ENCODE results near the gene TSPAN5.
A peak's percentile ranks its signal among the peaks of the same experiment; 100 is the strongest.
"Not testable (repeated sequence)": the region's sequence is repeated elsewhere in the genome, so short reads cannot be mapped to it uniquely, and the experiment has no call there.

TSPAN5 gene

DNA sequence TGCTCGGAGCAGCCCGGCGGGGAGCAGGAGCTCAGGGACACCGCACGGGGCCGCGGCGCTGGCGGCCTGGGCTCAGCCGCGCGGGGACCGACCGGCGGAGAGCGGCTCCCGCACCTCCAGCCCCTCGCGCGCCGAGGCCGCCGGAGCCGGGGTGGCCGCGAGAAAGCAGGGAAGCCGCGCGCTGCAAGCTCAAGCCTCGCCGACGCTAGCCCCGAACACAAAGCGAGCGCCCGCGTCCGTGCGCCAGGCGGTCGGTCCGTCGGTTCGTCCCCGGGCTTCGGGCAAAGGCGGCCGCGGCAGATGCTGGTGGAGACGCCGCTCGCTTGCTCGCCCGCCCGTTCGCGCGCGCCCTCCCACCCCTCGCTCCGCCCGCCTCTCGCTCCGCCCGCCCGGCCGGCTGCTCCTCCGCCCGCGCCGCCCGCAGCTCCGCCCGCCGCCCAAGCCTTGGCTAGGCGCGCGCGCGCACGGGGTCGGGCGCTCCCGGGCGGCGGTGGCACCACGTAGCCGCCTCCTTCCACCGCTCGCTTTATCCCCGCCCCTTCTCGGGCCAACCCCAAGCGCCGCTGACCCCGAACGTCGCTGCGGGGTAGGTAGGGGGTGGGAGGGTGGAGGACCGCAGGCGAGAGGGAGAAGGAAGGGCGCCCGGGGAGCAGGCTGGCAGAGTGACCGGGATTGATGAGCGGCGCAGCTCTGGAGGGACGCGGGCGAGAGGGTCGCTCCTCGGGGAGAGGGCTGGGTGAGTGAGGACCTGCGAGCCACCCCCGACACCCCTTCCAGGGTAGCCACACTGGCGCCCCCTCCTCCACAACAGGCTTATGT lies at the start of gene TSPAN5:
Gene TSPAN5 (minus strand): TSS at position 325 of the 819 bp plus-strand sequence.
- DNase-seq (ENCODE audit: low read depth in 4 of 4, low spot score in 1 of 4) = peak; percentile 60 to 79 (median 76)

DNA sequence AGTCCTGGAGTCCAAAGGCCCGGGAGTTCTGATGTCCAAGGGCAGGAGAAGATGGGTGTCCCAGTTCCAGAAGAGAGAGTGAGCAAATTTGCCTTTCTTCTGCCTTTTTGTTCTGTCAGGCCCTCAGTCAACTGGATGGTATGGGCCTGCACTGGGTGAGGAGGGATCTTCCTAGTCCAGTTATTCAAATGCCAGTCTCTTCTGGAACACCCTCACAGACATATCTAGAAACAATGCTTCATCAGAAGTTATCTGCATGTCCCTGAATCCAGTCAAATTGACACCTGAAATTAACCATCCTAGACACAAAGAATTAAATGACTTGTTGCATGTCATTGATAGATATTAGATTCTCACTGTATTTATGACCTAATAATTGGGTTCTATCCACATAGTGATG lies 48.5 kb upstream of the TSPAN5 start:
- no peak for DNase-seq (ENCODE audit: low read depth in 4 of 4, low spot score in 1 of 4)

DNA sequence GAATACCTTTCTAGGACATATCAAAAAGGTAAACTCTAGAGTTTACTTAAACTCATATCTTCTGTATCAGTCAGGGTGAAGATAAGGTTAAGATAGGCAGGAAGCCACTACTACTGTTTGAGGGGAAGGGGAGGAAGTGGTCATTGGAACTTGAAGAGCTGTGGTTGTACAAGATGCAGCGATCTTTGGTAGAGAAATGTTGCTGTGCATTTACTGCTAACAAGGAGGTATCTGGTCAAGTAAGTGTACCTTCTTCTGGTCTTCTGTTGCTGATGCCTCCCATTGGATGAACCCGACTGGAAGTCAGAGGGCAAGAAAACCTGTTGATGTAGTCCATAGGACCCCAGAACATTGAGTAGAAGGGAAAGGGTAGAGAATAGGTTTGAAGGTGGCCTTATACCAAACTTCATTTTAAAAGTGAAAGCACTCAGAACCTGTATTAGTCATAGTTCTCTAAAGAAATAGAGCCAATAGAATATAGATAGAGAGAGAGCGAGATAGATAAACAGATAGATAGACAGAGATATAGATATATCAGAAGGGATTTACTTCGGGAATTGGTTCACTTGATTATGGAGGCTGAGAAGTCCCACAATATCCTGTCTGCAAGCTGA lies 47.9 kb upstream of the TSPAN5 start:
- no peak for DNase-seq (ENCODE audit: low read depth in 4 of 4, low spot score in 1 of 4)

DNA sequence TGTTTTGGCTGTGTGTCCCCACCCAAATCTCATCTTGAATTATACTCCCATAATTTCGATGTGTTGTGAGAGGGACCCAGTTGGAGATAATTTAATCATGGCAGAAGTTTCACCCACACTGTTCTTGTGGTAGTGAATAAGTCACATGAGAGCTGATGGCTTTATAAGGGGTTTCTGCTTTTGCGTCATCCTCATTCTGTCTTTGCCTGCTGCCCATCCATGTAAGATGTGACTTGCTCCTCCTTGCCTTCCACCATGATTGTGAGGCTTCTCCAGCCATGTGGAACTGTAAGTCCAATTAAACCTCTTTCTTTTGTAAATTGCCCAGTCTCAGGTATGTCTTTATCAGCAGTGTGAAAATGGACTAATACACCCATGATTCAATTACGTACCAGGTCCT lies 47.2 kb upstream of the TSPAN5 start:
- DNase-seq (ENCODE audit: low read depth in 4 of 4, low spot score in 1 of 4) = not testable (repeated sequence)

DNA sequence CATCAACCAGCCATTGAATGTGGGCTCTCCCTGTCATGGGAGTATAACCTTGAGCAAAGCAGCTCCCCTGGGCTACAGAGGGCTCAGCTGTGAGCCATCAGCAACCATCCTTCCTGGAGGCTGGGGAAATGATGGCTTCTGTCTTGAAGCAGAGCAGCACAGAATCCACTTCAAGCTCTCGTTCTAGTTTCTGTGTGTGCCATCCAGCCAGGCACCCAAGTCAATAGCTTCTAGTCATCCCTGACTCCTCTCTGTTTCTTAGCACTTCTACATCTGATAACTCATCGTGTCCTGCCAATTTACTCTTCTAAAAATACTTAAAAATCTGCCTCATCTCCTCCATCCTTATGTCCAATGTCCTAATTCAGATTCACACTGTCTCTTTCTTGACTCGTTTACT lies 42.2 kb upstream of the TSPAN5 start:
- no peak for DNase-seq (ENCODE audit: low read depth in 4 of 4, low spot score in 1 of 4)

DNA sequence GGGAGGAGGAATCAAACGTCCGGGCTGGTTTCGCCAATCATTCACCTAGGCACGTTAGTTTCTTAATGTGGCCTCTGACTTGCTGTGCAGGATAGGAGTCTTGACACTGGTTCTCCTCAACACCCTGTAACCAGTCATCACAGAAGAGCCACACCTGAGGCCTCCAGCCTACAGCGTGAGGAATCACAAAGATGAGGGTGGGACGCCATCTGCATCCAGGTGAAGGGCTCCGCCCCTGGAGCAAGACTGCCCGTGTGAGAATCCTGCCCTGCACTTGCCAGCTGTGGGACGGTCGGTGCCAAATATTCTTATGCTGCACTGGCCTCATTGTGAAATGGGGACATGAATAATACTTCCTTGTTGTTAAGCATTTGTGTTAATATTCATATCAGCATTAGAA lies 35.7 kb upstream of the TSPAN5 start:
- no peak for DNase-seq (ENCODE audit: low read depth in 4 of 4, low spot score in 1 of 4)

DNA sequence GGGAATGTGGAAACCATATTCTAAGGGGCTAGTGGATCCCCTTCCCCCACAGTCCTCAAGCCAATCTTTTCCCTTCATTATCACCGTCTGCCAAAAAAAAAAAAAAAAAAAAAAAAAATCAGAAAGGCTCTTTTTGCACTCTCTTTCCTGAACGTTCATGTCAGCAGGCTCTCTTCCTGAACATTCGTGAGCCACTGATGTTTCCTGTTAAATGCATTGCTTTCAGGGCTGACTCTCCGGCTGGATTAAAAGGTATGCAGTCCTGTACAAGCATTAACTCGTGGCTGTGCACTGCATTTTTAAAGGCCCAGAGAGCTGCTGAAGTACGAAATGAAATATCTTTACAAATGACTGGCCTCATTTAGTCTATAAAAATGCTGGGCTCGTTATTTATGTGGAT lies 34.0 kb upstream of the TSPAN5 start:
- no peak for DNase-seq (ENCODE audit: low read depth in 4 of 4, low spot score in 1 of 4)

DNA sequence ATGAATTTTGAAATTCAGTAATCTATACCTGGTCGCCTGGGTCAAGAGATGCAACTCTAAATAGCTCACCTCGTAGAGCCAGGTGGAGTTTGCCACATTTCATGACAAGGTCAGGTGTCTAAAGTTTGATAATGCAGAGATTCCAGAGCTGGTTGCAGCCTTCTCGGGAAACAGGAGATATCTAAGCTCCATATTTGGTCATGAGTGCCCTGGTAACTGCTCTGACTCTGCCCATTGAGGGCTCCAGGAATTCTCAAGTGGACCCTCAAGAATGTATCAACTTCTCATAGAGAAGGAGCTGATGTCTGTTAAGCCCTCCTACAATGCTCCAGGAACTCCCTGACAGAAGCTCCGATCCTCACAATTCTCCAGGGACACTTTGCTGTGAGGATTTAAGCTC lies 33.2 kb upstream of the TSPAN5 start:
- no peak for DNase-seq (ENCODE audit: low read depth in 4 of 4, low spot score in 1 of 4)

DNA sequence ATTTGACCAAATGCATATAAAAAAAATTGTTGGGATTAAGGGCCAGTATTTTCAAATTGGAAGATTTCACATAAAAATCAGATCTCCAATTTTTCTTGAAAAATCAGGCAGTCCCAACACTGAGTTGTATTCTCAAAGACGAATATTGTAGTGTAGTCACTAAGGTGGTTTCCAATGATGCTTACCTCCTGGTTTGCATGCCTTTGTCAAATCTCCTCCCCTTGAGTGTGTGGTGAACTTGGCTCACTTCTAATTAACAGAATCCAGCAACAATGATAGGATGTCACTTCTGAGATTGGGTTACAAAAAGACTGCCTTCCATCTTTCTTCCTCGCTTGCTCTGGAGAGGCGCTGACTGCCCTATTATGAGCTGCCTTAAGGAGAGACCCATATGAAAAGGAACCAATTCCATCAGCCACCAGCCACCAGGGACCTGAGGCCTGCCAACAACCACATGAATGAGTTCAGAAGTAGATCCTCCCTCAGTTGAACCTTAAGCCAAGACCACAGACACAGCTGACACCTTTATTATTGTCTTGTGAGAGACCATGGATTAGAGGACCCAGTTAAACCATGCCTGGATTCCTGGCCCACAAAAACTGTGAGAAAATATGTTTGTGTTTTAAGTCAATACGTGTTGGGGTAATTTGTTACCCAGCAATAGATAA lies 31.2 kb upstream of the TSPAN5 start:
- no peak for DNase-seq (ENCODE audit: low read depth in 4 of 4, low spot score in 1 of 4)

DNA sequence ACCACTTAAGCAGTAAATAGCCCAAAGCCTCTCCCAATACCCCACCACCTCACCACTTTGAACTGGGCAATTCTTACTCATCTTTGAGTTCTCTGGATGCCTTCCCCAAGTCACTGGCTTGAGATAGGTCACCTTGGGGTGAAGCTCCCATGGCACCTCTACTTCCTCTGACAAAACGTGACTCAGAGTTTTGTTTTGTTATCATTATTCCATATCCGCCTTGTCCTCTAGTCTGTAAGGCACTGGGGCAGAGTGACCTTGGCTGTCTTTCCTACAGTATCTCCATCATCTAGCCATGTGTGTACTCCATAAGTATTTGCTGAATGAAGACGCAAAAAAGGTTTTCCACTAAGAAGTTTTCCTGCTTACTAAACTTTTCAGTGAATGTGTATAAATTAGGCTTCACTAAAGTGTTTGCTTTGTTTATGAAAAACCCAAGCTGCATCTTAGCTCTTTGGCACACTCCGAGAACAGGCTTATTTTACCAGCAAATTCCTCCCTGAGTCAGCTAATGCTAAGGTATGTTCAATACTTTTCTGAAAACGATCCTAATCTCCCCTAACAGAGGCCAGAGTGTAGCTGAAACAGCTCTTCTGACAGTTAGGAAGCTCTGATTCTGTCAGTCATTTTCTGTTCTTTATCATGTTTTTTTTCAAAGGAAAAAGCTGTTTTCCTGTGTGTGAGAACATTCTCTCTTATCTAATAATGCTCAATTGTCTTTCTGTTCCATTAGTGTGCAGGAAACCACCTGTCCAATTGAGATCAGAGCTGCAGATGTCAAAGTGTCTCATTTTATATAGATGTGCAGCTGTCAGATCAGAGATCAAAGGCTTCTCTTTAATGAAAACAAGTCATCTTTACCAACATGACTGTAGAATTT lies 30.2 kb upstream of the TSPAN5 start:
- no peak for DNase-seq (ENCODE audit: low read depth in 4 of 4, low spot score in 1 of 4)

DNA sequence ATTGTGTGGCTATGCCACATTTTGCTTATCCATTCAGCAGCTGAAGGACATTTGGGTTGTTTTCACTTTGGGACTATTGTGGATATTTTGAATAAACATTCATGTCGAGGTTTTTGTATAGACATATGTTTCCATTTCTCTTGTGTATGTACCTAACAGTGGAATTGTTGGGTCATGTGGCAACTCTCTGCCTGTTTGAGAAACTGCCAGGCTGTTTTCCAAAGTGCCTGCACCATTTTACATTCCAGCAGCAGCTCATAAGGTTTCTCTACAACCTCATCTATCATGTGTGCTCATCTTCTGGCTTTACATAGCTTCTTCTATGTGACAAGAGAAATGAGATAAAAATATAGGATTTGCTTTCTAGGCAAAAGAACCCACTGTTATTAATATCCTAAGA lies 29.5 kb upstream of the TSPAN5 start:
- DNase-seq (ENCODE audit: low read depth in 4 of 4, low spot score in 1 of 4) = no peak

DNA sequence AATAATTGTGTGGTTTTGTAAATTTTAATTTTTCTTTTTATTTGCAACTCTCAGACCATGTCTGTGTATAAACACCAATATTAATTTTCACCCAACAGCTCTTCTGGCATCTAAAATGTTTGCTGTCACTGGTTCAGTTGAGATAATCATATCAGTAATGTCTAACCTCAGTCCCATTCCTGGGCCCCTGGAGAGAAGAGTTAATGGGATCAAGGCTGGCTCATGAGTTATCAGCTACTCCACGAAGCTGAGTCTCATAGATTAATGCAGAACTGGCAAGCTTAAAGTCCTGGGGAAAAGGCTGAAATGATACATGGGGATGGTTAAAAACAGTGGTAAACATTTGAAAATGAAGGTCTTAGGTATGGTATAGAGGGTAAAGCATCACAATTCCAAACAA lies 28.4 kb upstream of the TSPAN5 start:
- DNase-seq (ENCODE audit: low read depth in 4 of 4, low spot score in 1 of 4) = no peak

DNA sequence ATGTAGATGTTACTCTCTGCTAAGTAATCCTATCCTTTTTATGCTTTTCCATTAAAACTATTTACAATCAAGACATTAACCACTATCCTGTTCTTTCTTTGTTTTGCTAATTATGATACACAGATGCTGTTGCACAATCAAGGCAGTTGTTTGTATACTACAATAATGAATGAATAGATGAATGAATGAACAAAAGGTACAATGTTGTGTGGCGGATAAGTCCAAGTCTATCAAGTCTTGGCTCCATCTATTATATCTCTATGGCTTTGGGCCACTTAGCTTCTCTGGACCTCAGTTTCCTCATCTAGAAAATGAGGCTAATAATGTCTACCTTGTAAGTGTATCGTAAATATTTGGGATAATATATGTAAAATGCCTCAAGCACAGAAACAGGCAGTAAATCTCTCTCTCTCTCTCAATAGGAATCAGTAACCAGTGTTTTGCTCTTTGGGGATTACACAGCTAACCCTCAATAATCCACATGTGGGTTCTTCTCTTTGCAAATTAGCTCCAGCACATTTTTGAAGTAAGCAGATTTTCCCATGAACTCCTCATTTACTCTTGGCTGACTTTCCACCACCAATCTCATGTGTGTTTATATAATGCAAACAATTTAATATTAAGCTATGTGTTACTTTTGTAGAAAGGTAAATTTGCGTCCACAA lies 27.8 kb upstream of the TSPAN5 start:
- DNase-seq (ENCODE audit: low read depth in 4 of 4, low spot score in 1 of 4) = no peak

DNA sequence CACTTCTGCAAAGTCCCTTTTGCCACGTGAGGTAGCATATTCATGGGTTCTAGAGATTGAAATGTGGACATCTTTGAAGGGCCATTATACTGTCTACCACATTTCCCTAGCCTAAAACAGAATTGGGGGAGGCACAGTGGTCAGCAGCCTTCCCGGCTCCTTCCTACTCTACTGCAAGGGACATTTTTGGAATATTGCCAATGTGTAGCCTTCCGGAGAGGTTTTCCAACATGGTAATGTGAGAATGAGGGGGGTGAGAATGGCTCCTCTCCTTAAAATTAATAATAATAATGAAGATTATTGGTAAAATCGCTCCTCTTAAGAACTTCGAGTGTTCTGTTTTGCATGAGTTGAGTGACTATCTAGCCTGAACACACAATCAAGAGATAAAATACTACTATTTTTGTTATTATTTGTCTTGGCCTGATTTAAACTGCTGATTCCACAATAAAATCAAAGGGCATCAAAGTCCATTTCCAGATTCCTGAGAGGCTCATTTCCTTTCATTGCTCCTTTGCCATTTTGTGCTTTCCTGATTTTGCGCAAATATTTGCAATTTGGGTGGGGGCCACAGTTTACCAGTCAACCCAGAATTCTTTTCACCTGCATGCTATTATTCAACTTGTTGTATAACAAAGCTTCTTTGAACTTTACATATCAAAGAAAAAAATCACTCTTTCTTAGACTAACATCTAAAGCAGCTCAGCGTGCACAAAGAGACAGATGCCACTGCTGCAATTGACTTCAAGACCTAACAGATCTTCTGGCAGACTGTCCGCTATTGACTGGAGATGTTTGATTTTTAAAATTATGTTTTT lies 27.0 kb upstream of the TSPAN5 start:
- no peak for DNase-seq (ENCODE audit: low read depth in 4 of 4, low spot score in 1 of 4)

DNA sequence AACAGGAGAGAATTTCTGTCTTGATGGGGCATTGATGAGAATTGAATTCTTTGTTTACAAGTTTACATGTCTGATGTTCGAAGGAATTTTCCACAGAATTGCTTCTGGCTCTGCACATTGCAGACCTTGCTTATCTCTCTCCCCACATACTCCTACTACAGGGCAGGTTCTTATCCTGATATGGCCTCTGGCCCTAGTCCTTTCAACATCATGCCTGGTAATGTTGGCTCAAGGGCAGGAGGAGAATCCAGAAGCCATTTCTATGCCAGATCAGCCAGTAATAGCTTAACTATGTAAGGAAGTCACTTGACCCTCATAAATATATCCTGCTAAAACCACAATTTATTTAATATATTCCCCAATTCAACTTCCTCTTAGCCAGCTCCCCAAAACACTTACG lies 24.3 kb upstream of the TSPAN5 start:
- no peak for DNase-seq (ENCODE audit: low read depth in 4 of 4, low spot score in 1 of 4)

DNA sequence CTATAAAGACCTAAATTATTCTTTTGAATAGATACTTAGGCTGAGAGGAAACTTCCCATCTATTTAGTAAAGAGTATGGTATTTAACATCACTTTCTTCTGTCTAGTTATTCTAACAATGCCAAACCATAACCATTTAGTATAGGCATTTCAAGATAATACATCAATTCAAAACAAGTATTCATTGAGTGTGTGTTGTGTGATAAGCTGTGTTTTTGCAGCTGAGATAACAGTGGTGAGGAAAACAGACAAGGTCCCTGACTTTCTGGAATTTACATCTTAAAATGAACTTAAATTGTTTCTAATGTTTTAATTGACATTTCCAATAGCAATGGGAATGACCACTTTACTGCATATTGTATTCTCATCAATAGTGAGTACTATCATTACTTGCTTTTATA lies 22.4 kb upstream of the TSPAN5 start:
- no peak for DNase-seq (ENCODE audit: low read depth in 4 of 4, low spot score in 1 of 4)

DNA sequence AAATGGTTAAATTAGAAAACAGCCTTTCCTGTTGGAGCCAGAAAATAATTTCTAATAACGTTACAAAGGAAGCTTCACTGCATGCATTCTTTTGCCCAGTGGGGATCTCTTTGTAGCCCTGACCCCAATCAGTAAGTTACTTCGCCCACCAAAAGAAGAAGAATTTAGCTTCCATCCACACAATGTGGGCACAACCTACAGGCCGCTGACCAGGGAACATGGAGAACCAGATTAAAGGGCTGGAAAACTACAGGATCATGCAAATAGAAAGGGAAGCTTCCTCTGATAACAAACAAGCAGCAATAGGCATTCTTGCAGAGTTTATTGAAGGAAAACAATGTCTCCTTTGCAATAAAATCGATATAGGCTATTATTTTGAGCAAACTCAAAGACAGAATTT lies 21.3 kb upstream of the TSPAN5 start:
- DNase-seq (ENCODE audit: low read depth in 4 of 4, low spot score in 1 of 4) = no peak

DNA sequence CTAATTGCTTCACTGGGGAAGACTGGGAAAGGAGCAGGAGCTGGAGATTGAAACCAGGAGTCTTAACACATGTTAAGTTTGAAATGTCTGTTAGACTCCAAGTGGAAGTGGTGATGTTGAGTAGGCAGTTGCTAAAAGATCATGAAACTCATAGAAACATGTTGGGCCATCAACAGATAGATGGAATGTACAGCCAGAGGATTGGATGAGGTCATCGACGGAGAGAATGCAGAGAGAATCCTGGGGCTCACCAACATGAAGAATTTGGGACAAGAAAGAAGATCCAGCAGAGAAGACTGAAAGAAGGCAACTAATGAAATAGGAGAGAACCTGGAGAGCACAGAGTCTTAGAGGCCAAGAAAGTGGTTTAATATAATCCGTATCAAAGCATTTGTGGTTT lies 19.4 kb upstream of the TSPAN5 start:
- DNase-seq (ENCODE audit: low read depth in 4 of 4, low spot score in 1 of 4) = no peak

DNA sequence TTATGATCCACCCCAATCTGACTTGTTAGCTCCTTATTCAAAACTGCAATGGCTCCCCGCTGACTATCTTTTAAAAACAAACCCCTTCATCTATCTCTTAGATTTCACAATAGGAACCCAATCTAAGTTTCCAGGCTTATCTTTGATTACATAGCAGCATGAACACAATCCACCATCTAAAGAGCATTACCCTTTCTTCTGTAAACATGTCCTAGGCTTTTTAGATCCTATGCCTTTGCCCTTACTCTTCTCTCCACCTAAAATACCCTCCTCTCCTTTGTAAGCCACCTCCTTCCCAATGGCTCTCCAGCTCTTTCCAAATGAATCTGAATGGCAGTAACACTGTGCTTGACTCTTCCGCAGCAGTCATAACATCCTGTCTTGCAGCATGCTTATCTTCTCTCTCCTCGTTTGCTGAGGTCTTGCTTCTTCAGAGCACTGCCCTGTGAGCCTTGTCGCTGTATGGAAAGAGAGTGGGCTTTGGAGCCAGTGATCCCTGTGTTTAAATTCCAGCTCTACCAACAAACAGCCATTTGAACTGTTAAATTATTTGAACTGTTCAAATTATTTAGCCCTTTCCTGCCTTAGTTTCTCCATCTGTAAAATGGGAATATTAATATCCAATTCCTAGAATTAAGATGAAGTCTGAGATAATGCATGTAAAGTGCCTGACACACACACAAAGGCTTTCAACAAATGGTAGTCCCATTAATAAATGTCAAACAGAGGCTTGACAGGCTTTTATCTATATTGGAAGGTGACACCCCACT lies 16.2 kb upstream of the TSPAN5 start:
- DNase-seq (ENCODE audit: low read depth in 4 of 4, low spot score in 1 of 4) = no peak
